ENCODE results near the gene GCC1.

The GCC1 gene

DNA sequence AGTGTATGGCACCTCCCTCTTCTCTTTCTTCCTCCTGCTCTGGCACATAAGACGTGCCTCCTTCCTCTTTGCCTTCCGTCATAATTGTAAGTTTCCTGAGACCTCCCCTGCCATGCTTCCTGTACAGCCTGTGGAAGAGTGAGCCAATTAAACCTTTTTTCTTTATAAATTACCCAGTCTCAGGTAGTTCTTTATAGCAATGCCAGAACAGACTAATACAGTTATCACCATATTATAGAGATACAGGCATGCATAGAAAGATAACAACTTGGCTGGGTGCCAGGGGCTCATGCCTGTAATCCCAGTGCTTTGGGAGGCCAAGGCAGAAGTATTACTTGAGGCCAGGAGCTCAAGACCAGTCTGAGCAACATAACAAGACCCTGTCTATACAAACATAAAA lies 53.2 kb downstream of the GCC1 start:
- Mint-ChIP-seq H3K36me3 (ENCODE audit: low read depth) (no peaks in the 10 kb centered on the region), H3K27me3 (ENCODE audit: low read depth, poor library complexity) (peaks cover 93% of the 10 kb centered on the region), H3K27ac (no peak overlapping the region), H3K4me1 (peaks cover 6% of the 10 kb centered on the region), H3K4me3 (no peak overlapping the region), H3K9me3 (peaks cover 18% of the 10 kb centered on the region)
- TF ChIP-seq, protein P1, sequence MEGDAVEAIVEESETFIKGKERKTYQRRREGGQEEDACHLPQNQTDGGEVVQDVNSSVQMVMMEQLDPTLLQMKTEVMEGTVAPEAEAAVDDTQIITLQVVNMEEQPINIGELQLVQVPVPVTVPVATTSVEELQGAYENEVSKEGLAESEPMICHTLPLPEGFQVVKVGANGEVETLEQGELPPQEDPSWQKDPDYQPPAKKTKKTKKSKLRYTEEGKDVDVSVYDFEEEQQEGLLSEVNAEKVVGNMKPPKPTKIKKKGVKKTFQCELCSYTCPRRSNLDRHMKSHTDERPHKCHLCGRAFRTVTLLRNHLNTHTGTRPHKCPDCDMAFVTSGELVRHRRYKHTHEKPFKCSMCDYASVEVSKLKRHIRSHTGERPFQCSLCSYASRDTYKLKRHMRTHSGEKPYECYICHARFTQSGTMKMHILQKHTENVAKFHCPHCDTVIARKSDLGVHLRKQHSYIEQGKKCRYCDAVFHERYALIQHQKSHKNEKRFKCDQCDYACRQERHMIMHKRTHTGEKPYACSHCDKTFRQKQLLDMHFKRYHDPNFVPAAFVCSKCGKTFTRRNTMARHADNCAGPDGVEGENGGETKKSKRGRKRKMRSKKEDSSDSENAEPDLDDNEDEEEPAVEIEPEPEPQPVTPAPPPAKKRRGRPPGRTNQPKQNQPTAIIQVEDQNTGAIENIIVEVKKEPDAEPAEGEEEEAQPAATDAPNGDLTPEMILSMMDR (IDR thresholded peaks at IDR 0.05) = no peak
- DNase-seq = no peak

Data from nephron progenitor cell (in vitro differentiated cells).